ENCODE results near the gene SLC8B1.

The SLC8B1 gene

GRCh38 chr12:113326775-113327395 is 8.0 kb downstream of the SLC8B1 start:
- Histone ChIP-seq H3K4me2 (ENCODE audit: low read length) (no peak overlapping the region), H2AFZ (ENCODE audit: low read depth, low read length) (no peak overlapping the region), H3K4me3 (ENCODE audit: low read length) (no peak overlapping the region), H3K9me3 (ENCODE audit: insufficient read depth, low read length) (no peaks in the 10 kb centered on the region), H3K36me3 (replicated peaks; ENCODE audit: low read depth, low read length) (no peaks in the 10 kb centered on the region), H3K27ac (ENCODE audit: low read length) (no peak overlapping the region), H4K20me1 (ENCODE audit: insufficient read depth, low read length) (no peaks in the 10 kb centered on the region), H3K79me2 (ENCODE audit: low read length) (no peaks in the 10 kb centered on the region), H3K4me1 (ENCODE audit: low read length) (no peaks in the 10 kb centered on the region), H3K27me3 (ENCODE audit: low read depth, low read length) (no peaks in the 10 kb centered on the region), H3K9ac (ENCODE audit: low read length) (no peak overlapping the region)
- TF ChIP-seq EZH2phosphoT487 (IDR thresholded peaks at IDR 0.05; ENCODE audit: low read depth) (no peak), CTCF (IDR thresholded peaks at IDR 0.05; ENCODE audit: low read depth, low read length) (no peak)

GRCh38 chr12:113325916-113326315 is 9.0 kb downstream of the SLC8B1 start:
- Histone ChIP-seq H4K20me1 (ENCODE audit: insufficient read depth, low read length) (no peaks in the 10 kb centered on the region), H2AFZ (ENCODE audit: low read depth, low read length) (no peak overlapping the region), H3K27me3 (ENCODE audit: low read depth, low read length) (no peaks in the 10 kb centered on the region), H3K9ac (ENCODE audit: low read length) (no peak overlapping the region), H3K36me3 (replicated peaks; ENCODE audit: low read depth, low read length) (no peaks in the 10 kb centered on the region), H3K4me2 (ENCODE audit: low read length) (no peak overlapping the region), H3K27ac (ENCODE audit: low read length) (no peak overlapping the region), H3K9me3 (ENCODE audit: insufficient read depth, low read length) (no peaks in the 10 kb centered on the region), H3K4me3 (ENCODE audit: low read length) (no peak overlapping the region), H3K79me2 (ENCODE audit: low read length) (no peaks in the 10 kb centered on the region), H3K4me1 (ENCODE audit: low read length) (no peaks in the 10 kb centered on the region)
- TF ChIP-seq EZH2phosphoT487 (IDR thresholded peaks at IDR 0.05; ENCODE audit: low read depth) (no peak), CTCF (IDR thresholded peaks at IDR 0.05; ENCODE audit: low read depth, low read length) (no peak)

GRCh38 chr12:113322343-113322742 is 12.6 kb downstream of the SLC8B1 start:
- H3K9me3 ChIP-seq (ENCODE audit: insufficient read depth, low read length) = no peaks in the 10 kb centered on the region
- no peak overlapping the region for H2AFZ ChIP-seq (ENCODE audit: low read depth, low read length)
- no peak overlapping the region for H3K4me3 ChIP-seq (ENCODE audit: low read length)
- peaks cover 3% of the 10 kb centered on the region for H3K36me3 ChIP-seq (replicated peaks; ENCODE audit: low read depth, low read length)
- H3K27me3 ChIP-seq (ENCODE audit: low read depth, low read length) = no peaks in the 10 kb centered on the region
- no peaks in the 10 kb centered on the region for H4K20me1 ChIP-seq (ENCODE audit: insufficient read depth, low read length)
- TF ChIP-seq EZH2phosphoT487 (IDR thresholded peaks at IDR 0.05; ENCODE audit: low read depth) (no peak), CTCF (IDR thresholded peaks at IDR 0.05; ENCODE audit: low read depth, low read length) (no peak)
- H3K4me1 ChIP-seq (ENCODE audit: low read length) = no peaks in the 10 kb centered on the region
- H3K79me2 ChIP-seq (ENCODE audit: low read length) = no peaks in the 10 kb centered on the region
- no peak overlapping the region for H3K9ac ChIP-seq (ENCODE audit: low read length)
- no peak overlapping the region for H3K4me2 ChIP-seq (ENCODE audit: low read length)
- H3K27ac ChIP-seq (ENCODE audit: low read length) = no peak overlapping the region

- Histone ChIP-seq H3K79me2 (ENCODE audit: low read length) (no peaks in the 10 kb centered on the region), H3K4me3 (ENCODE audit: low read length) (no peak overlapping the region), H3K4me2 (ENCODE audit: low read length) (no peak overlapping the region), H3K36me3 (replicated peaks; ENCODE audit: low read depth, low read length) (peaks cover 3% of the 10 kb centered on the region), H4K20me1 (ENCODE audit: insufficient read depth, low read length) (no peaks in the 10 kb centered on the region), H3K27me3 (ENCODE audit: low read depth, low read length) (no peaks in the 10 kb centered on the region), H3K9me3 (ENCODE audit: insufficient read depth, low read length) (no peaks in the 10 kb centered on the region), H3K27ac (ENCODE audit: low read length) (no peak overlapping the region), H3K9ac (ENCODE audit: low read length) (no peak overlapping the region), H2AFZ (ENCODE audit: low read depth, low read length) (no peak overlapping the region), H3K4me1 (ENCODE audit: low read length) (no peaks in the 10 kb centered on the region)
- TF ChIP-seq EZH2phosphoT487 (IDR thresholded peaks at IDR 0.05; ENCODE audit: low read depth) (no peak), CTCF (IDR thresholded peaks at IDR 0.05; ENCODE audit: low read depth, low read length) (no peak)
These were observed 14.5 kb downstream of the SLC8B1 start for GRCh38 chr12:113320401-113320800.
